NOMO-1 treated with dmso at 0.1 percent for 144 hours (cell line): ENCODE data around the gene DDX42.
A peak's percentile ranks its signal among the peaks of the same experiment; 100 is the strongest.
"Not testable (repeated sequence)": the region's sequence is repeated elsewhere in the genome, so short reads cannot be mapped to it uniquely, and the experiment has no call there.

Experiments
- DNase-seq: peaks from one replicate; lab custom pipeline; 2025; ENCODE audit not compliant: unreplicated experiment; lab: John Stamatoyannopoulos, UW

DDX42 gene

GRCh38 chr17:63838631-63839171, 64.7 kb downstream of the DDX42 start:
- no peak for DNase-seq

GRCh38 chr17:63840591-63841349, 66.8 kb downstream of the DDX42 start:
- no peak for DNase-seq

GRCh38 chr17:63841350-63842172, 67.6 kb downstream of the DDX42 start:
- no peak for DNase-seq

- DNase-seq: no peak
Observed at GRCh38 chr17:63842173-63842539, 68.2 kb downstream of the DDX42 start.

GRCh38 chr17:63842540-63843386, 68.8 kb downstream of the DDX42 start, which contains the start of gene SMARCD2:
SMARCD2 (minus strand) TSS chr17:63842685; CDS start chr17:63842674, 11 bp downstream.
- peak; percentile 95 for DNase-seq

- peak; percentile 58 for DNase-seq
Observed at GRCh38 chr17:63843387-63843888, 69.5 kb downstream of the DDX42 start.

- no peak for DNase-seq
Observed at GRCh38 chr17:63843910-63844677, 70.1 kb downstream of the DDX42 start.

- DNase-seq: no peak
Observed at GRCh38 chr17:63845509-63845908, 71.5 kb downstream of the DDX42 start.

GRCh38 chr17:63847525-63848249, 73.7 kb downstream of the DDX42 start:
- no peak for DNase-seq

- DNase-seq: peak; percentile 95
Observed at GRCh38 chr17:63848834-63849689, 75.1 kb downstream of the DDX42 start.

GRCh38 chr17:63850401-63850800, 76.4 kb downstream of the DDX42 start:
- no peak for DNase-seq

- DNase-seq: no peak
Observed at GRCh38 chr17:63853260-63853659, 79.3 kb downstream of the DDX42 start.

- no peak for DNase-seq
Observed at GRCh38 chr17:63854709-63855108, 80.7 kb downstream of the DDX42 start.

GRCh38 chr17:63855185-63855584, 81.2 kb downstream of the DDX42 start:
- DNase-seq: no peak

GRCh38 chr17:63856425-63856824, 82.5 kb downstream of the DDX42 start:
- not testable (repeated sequence) for DNase-seq

- DNase-seq: no peak
Observed at GRCh38 chr17:63859257-63859656, 85.3 kb downstream of the DDX42 start.

- not testable (repeated sequence) for DNase-seq
Observed at GRCh38 chr17:63866625-63867024, 92.7 kb downstream of the DDX42 start.
